MM.1S (cell line): ENCODE data around the gene HMCES.

Experiments
- CTCF ChIP-seq: fragments of 300-600 bp; sonication (generic); IDR thresholded peaks from 2 replicates; pipeline ENCODE4 v1.5.1; 2016; ENCODE audit warnings: antibody characterized with exemption, low read length, mixed read lengths
- EZH2 ChIP-seq: fragments of 300-600 bp; sonication (generic); optimal IDR thresholded peaks from 2 replicates; pipeline ENCODE3; 2017; ENCODE audit warnings: low read depth, mild to moderate bottlenecking, antibody characterized with exemption, low read length, mixed read lengths
- EZH2phosphoT487 ChIP-seq: fragments of 300-600 bp; sonication (generic); IDR thresholded peaks from 2 replicates; pipeline ENCODE4 v1.6.1; 2018; ENCODE audit warnings: antibody characterized with exemption, low read length

- 0 out of 2 replicates have a peak, but pooled peaks have one; percentile 25 for TF ChIP-seq CTCF
- TF ChIP-seq EZH2, result no peak
- no peak for TF ChIP-seq EZH2phosphoT487
Measured at GRCh38 chr3:129282727-129283327, 4.2 kb downstream of the HMCES start.
